DOHH2 (cell line): ENCODE data around the gene KDR.

ENCODE experiments used
- H3F3A ChIP-seq: fragments of 200-600 bp; sonication (generic), shearing (Covaris generic); 2 replicates; pipeline ENCODE4 v1.6.0; 2016; ENCODE audit warnings: antibody characterized with exemption, mild to moderate bottlenecking; ENCODE audit not compliant: control insufficient read depth, insufficient read depth
- H3K27ac ChIP-seq: fragments of 200-600 bp; sonication (generic); 2 replicates; pipeline ENCODE4 v1.5.1; 2014; ENCODE audit warnings: low read depth, mild to moderate bottlenecking, low read length, moderate library complexity
- H3K27me3 ChIP-seq: fragments of 200-600 bp; sonication (generic); 2 replicates; pipeline ENCODE4 v1.6.1; 2014; ENCODE audit warnings: mild to moderate bottlenecking, low read length, mixed read lengths; ENCODE audit not compliant: control insufficient read depth
- H3K36me3 ChIP-seq: fragments of 200-600 bp; sonication (generic); 2 replicates; pipeline ENCODE4 v1.6.1; 2014; ENCODE audit warnings: mild to moderate bottlenecking, low read length, moderate library complexity, mixed read lengths; ENCODE audit not compliant: control insufficient read depth
- H3K4me1 ChIP-seq: fragments of 200-600 bp; sonication (generic); 2 replicates; pipeline ENCODE4 v1.6.1; 2014; ENCODE audit warnings: mild to moderate bottlenecking, low read length, mixed read lengths; ENCODE audit not compliant: control insufficient read depth
- H3K4me2 ChIP-seq: fragments of 200-600 bp; sonication (generic); 2 replicates; pipeline ENCODE4 v1.6.0; 2014; ENCODE audit warnings: mild to moderate bottlenecking, low read length, moderate library complexity
- H3K4me3 ChIP-seq: fragments of 200-600 bp; sonication (generic); 2 replicates; pipeline ENCODE4 v1.5.1; 2014; ENCODE audit warnings: mild to moderate bottlenecking, low read length, mixed read lengths
- H3K79me2 ChIP-seq: fragments of 200-600 bp; sonication (generic); 2 replicates; pipeline ENCODE4 v1.6.1; 2014; ENCODE audit warnings: mild to moderate bottlenecking, low read length, mixed read lengths; ENCODE audit not compliant: control insufficient read depth
- H3K9me2 ChIP-seq: fragments of 200-600 bp; sonication (generic); replicated peaks from 2 replicates; pipeline ENCODE4 v1.6.1; 2014; ENCODE audit warnings: mild to moderate bottlenecking, low read length, mixed read lengths; ENCODE audit not compliant: control insufficient read depth
- H3K9me3 ChIP-seq: fragments of 200-600 bp; sonication (generic); 2 replicates; pipeline ENCODE4 v1.6.1; 2014; ENCODE audit warnings: antibody characterized with exemption, low read length, mixed read lengths; ENCODE audit not compliant: control insufficient read depth, insufficient read depth
- H4K20me1 ChIP-seq: fragments of 200-600 bp; sonication (generic); 2 replicates; pipeline ENCODE4 v1.6.0; 2014; ENCODE audit warnings: low read depth, mild to moderate bottlenecking, antibody characterized with exemption, low read length, moderate library complexity; ENCODE audit not compliant: control insufficient read depth, insufficient read depth
- CTCF ChIP-seq: fragments of 200-600 bp; sonication (generic); IDR thresholded peaks from one replicate; pipeline ENCODE4 v1.5.1; 2014; ENCODE audit warnings: antibody characterized with exemption, mild to moderate bottlenecking, low read depth, low read length; ENCODE audit not compliant: poor library complexity, severe bottlenecking
- EZH2phosphoT487 ChIP-seq: fragments of 200-600 bp; sonication (generic); IDR thresholded peaks from 2 replicates; pipeline ENCODE4 v1.6.1; 2017; ENCODE audit warnings: borderline replicate concordance, mild to moderate bottlenecking, antibody characterized with exemption, low read length, moderate library complexity, mixed read lengths

Gene KDR

GRCh38 chr4:55078987-55079386 is 46.4 kb downstream of the KDR start:
- Histone ChIP-seq H3K4me2 (no peak overlapping the region), H4K20me1 (no peaks in the 10 kb centered on the region), H3K9me3 (no peaks in the 10 kb centered on the region), H3K27ac (no peak overlapping the region), H3F3A (no peaks in the 10 kb centered on the region), H3K4me3 (no peak overlapping the region), H3K79me2 (no peaks in the 10 kb centered on the region), H3K27me3 (peaks cover 12% of the 10 kb centered on the region), H3K36me3 (no peaks in the 10 kb centered on the region), H3K9me2 (no peaks in the 10 kb centered on the region), H3K4me1 (no peaks in the 10 kb centered on the region)
- no peak for TF ChIP-seq CTCF
- no peak for TF ChIP-seq EZH2phosphoT487

DNA sequence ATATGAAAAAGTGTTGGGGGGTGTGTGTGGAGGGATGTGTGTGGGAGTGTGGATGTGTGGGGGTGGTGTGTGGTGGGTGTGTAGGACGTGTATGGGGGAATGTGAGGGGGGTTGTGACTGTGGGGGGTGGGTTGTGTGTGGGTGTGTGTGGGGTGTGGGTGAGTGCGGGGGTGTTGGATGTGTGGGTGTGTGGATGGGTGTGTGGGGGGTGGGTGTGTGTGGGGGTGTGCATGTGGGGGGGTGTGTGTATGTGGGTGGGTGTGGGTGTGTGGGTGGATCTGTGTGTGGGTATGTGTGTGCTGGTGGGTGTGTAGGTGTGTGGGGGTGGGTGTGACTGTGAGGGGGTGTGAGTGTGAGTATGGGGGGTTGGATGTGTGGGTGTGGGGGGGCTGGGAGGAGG is 47.8 kb downstream of the KDR start:
- no peaks in the 10 kb centered on the region for H3K36me3 ChIP-seq
- no peaks in the 10 kb centered on the region for H3K9me2 ChIP-seq
- H3K9me3 ChIP-seq, result no peaks in the 10 kb centered on the region
- H3K4me2 ChIP-seq, result no peak overlapping the region
- H3K4me1 ChIP-seq, result no peaks in the 10 kb centered on the region
- H4K20me1 ChIP-seq, result no peaks in the 10 kb centered on the region
- H3K27me3 ChIP-seq, result peaks cover 9% of the 10 kb centered on the region
- no peak overlapping the region for H3K4me3 ChIP-seq
- no peaks in the 10 kb centered on the region for H3F3A ChIP-seq
- H3K27ac ChIP-seq, result no peak overlapping the region
- TF ChIP-seq CTCF (no peak), EZH2phosphoT487 (no peak)
- no peaks in the 10 kb centered on the region for H3K79me2 ChIP-seq

DNA sequence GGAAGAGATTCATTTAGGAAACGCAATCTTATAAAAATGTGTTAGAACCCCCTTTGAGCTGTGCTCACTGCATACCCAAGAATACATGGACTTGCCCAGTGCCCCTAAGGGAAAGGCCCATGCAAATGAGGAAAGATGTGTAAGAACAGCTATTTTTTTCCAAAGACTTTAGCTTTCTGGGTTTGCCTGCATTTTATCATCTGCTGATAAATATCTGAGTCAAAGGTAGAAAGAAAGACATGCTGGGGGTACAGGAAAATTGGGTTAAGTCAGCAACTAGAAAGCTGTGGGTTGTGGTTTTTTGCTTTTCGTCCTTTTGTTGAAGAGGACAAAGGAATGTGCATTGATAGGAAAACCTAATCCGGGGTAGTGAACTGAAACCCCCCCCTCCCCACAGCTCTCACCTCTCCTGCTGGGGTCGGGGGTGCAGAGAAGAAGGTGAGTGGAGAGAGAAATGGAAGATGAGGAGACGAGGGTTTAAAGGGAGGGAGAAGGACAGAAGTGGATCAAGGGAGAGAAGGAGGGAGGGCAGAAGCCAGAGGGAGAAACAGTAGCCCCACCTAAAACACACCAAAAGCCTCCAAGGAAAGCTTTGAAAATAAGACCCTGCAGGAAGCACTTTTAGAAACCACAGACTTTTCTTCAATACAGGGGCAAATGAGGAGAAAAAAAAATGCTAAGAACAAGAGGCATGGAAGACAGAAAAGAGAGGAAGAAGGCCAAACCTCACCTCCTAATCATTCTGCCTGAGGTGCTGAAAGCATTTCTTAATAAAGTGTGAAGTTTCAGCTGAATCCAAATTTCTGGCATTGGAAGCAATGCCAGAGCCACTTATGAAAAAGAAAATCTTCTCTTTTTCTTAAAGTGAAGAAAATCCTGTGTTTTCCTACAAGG is 49.3 kb downstream of the KDR start:
- H3K36me3 ChIP-seq, result no peaks in the 10 kb centered on the region
- H3K4me1 ChIP-seq, result no peaks in the 10 kb centered on the region
- no peaks in the 10 kb centered on the region for H4K20me1 ChIP-seq
- no peaks in the 10 kb centered on the region for H3K9me3 ChIP-seq
- H3K4me3 ChIP-seq, result no peak overlapping the region
- TF ChIP-seq CTCF (no peak), EZH2phosphoT487 (no peak)
- no peak overlapping the region for H3K4me2 ChIP-seq
- no peaks in the 10 kb centered on the region for H3K79me2 ChIP-seq
- H3K9me2 ChIP-seq, result no peaks in the 10 kb centered on the region
- no peaks in the 10 kb centered on the region for H3F3A ChIP-seq
- no peak overlapping the region for H3K27ac ChIP-seq
- H3K27me3 ChIP-seq, result peaks cover 9% of the 10 kb centered on the region
